Endothelial cell of umbilical vein (primary cell): ENCODE results near the gene NFATC1. TPM values are rescaled to one million over a fixed set of nuclear protein-coding genes. Genes with fewer than 3 reads are reported as not detected.

Experiments
- BruUV-seq: library from RNA; stranded (reverse); fragments of 400-500 nt; replicated peaks from 2 replicates; lab custom pipeline; 2021; lab: Mats Ljungman, UMichigan
- CTCF ChIA-PET: fragments of 300-600, 350-600 bp; sonication (Branson Sonifier 250); formaldehyde crosslinking; loops from one replicate; lab custom pipeline; 2021; ENCODE audit warnings: antibody characterized with exemption, inconsistent platforms; lab: Charles Lee
- POLR2A ChIA-PET: fragments of 300-600, 350-600 bp; sonication (Branson Sonifier 250); formaldehyde crosslinking; loops from one replicate; lab custom pipeline; 2021; ENCODE audit warnings: antibody characterized with exemption, inconsistent platforms; lab: Charles Lee
- DNase-seq: peaks from one replicate; pipeline ENCODE4 v3.0.0-alpha.2; 2011; ENCODE audit warnings: low read depth, low spot score
- FAIRE-seq: peaks from 2 replicates; lab custom pipeline; 2011; peaks lifted over from hg19 to GRCh38; lab: Jason Lieb, UNC
- H2AFZ ChIP-seq: 2 replicates; pipeline ENCODE4 v1.6.0; 2012; ENCODE audit warnings: low read depth, low read length, control low read depth, inconsistent platforms
- H3K27ac ChIP-seq: 2 replicates; pipeline ENCODE4 v1.5.1; 2011; ENCODE audit warnings: low read depth, mild to moderate bottlenecking, control low read depth, low read length, moderate library complexity; ENCODE audit not compliant: insufficient read depth
- H3K27me3 ChIP-seq, 2 experiments: 2 replicates each; pipeline versions ENCODE4 v1.6.0 to v1.6.1; 2011; ENCODE audit warnings: low read length in 2 of 2, mixed read lengths in 1 of 2; ENCODE audit not compliant: control insufficient read depth in 2 of 2, insufficient read depth in 2 of 2
- H3K36me3 ChIP-seq, 2 experiments: 2 replicates in 1 of 2; 3 replicates in 1 of 2; pipeline ENCODE4 v1.5.1; 2011; ENCODE audit warnings: low read length in 2 of 2, mild to moderate bottlenecking in 1 of 2, moderate library complexity in 1 of 2; ENCODE audit not compliant: control insufficient read depth in 2 of 2, insufficient read depth in 2 of 2; ENCODE audit errors: extremely low read depth in 1 of 2
- H3K4me1 ChIP-seq: 3 replicates; pipeline ENCODE4 v1.5.1; 2011; ENCODE audit warnings: mild to moderate bottlenecking, low read length; ENCODE audit not compliant: control insufficient read depth, insufficient read depth; ENCODE audit errors: extremely low read depth
- H3K4me2 ChIP-seq: 2 replicates; pipeline ENCODE4 v1.6.1; 2011; ENCODE audit warnings: low read length, control low read depth, mixed read lengths; ENCODE audit not compliant: insufficient read depth
- H3K4me3 ChIP-seq, 3 experiments: fragments of 200-600 bp in 1 of 3; sonication (generic), shearing (Covaris generic) in 1 of 3; replicated peaks in 1 of 3; 2 replicates each; pipeline ENCODE4 v1.5.1; 2011 to 2016; ENCODE audit warnings: control low read depth in 3 of 3, low read length in 3 of 3, mild to moderate bottlenecking in 2 of 3, inconsistent platforms in 1 of 3, low read depth in 1 of 3, moderate library complexity in 1 of 3; ENCODE audit not compliant: insufficient read depth in 1 of 3
- H3K79me2 ChIP-seq: 2 replicates; pipeline ENCODE4 v1.6.0; 2012; ENCODE audit warnings: low read length, inconsistent platforms; ENCODE audit not compliant: control insufficient read depth, insufficient read depth
- H3K9ac ChIP-seq: replicated peaks from 2 replicates; pipeline ENCODE3; 2011; ENCODE audit warnings: low read length, control low read depth; ENCODE audit not compliant: insufficient read depth; ENCODE audit errors: extremely low read depth
- H3K9me1 ChIP-seq: replicated peaks from 3 replicates; pipeline ENCODE4 v1.6.0; 2011; ENCODE audit warnings: mild to moderate bottlenecking, low read length; ENCODE audit not compliant: control insufficient read depth, insufficient read depth; ENCODE audit errors: extremely low read depth
- H3K9me3 ChIP-seq: replicated peaks from 2 replicates; pipeline ENCODE4 v1.5.1; 2012; ENCODE audit warnings: low read length, inconsistent platforms; ENCODE audit not compliant: control insufficient read depth, insufficient read depth
- H4K20me1 ChIP-seq: replicated peaks from 2 replicates; pipeline ENCODE3; 2011; ENCODE audit warnings: mild to moderate bottlenecking, low read length; ENCODE audit not compliant: control insufficient read depth, insufficient read depth; ENCODE audit errors: extremely low read depth
- CTCF ChIP-seq, 2 donors: IDR thresholded peaks; 1 replicate in 1 of 2; 2 replicates in 1 of 2; pipeline ENCODE4 v1.5.1; 2011; ENCODE audit warnings: low read length in 2 of 2, mild to moderate bottlenecking in 2 of 2, moderate library complexity in 2 of 2, control low read depth in 1 of 2, inconsistent platforms in 1 of 2, low read depth in 1 of 2; ENCODE audit not compliant: insufficient read depth in 1 of 2; ENCODE audit errors: extremely low read depth in 1 of 2
- EZH2 ChIP-seq: IDR thresholded peaks from 2 replicates; pipeline ENCODE4 v1.6.1; 2012; ENCODE audit warnings: borderline replicate concordance, low read depth, mild to moderate bottlenecking, moderate library complexity, low read length, inconsistent platforms; ENCODE audit not compliant: severe bottlenecking
- FOS ChIP-seq: IDR thresholded peaks from 2 replicates; pipeline ENCODE4 v1.6.1; 2011; ENCODE audit warnings: mild to moderate bottlenecking, low read length, moderate library complexity, borderline replicate concordance; ENCODE audit not compliant: insufficient read depth
- JUN ChIP-seq: IDR thresholded peaks from 2 replicates; pipeline ENCODE4 v1.6.1; 2011; ENCODE audit warnings: borderline replicate concordance, low read depth; ENCODE audit not compliant: insufficient read length, insufficient read depth
- MAX ChIP-seq: IDR thresholded peaks from 2 replicates; pipeline ENCODE4 v1.6.1; 2011; ENCODE audit not compliant: insufficient read depth, insufficient read length
- MYC ChIP-seq: IDR thresholded peaks from one replicate; pipeline ENCODE4 v1.6.1; 2011; ENCODE audit warnings: mild to moderate bottlenecking, low read depth, low read length
- POLR2A ChIP-seq: IDR thresholded peaks from 2 replicates; pipeline ENCODE4 v1.6.1; 2012; ENCODE audit warnings: low read depth, mild to moderate bottlenecking, control low read depth, low read length
- POLR2AphosphoS5 ChIP-seq: IDR thresholded peaks from 2 replicates; pipeline ENCODE4 v1.6.1; 2012; ENCODE audit warnings: low read depth, mild to moderate bottlenecking, control low read depth, low read length, moderate library complexity; ENCODE audit not compliant: insufficient read depth
- dilution Hi-C: fragments of 300-500 bp; cut with MboI; formaldehyde crosslinking; loops from one replicate; pipeline ENCODE4 v1.15.0; 2019; ENCODE audit warnings: low sequenced_read_pairs; ENCODE audit not compliant: extremely low pct_ligation_motif_present
- intact Hi-C: fragments of 100-400 bp; cut with micrococcal nuclease; formaldehyde crosslinking; loops from one replicate; pipeline ENCODE4 v1.10.0; 2022
- polyA plus RNA-seq, 4 experiments: library from polyadenylated mRNA; depleted of rRNA in 3 of 4; stranded (reverse) in 3 of 4; unstranded in 1 of 4; fragments of >200 nt; gene quantifications; 2 replicates each; pipeline versions ENCODE4 v1.2.1 to v1.2.3, GENCODE V29; 2011 to 2012; ENCODE audit warnings: missing spikeins in 1 of 4
- total RNA-seq: library from RNA; stranded (reverse); gene quantifications from 2 replicates; pipeline ENCODE4 v1.2.3, GENCODE V29; 2021

Gene NFATC1
- total and polyA plus RNA-seq, 2 donors (not counting 3 experiments of a cell fraction or from before 2014, with no cell fraction given) = 11.1 to 30.0 TPM

- H3K4me2 ChIP-seq = peak overlapping the region; percentile 52
- peak overlapping the region; percentile 39 for H3K27ac ChIP-seq
- TF ChIP-seq JUN (no peak), POLR2AphosphoS5 (no peak), MAX (no peak), FOS (no peak), POLR2A (no peak), EZH2 (no peak), CTCF (IDR thresholded peaks at IDR 0.05; ENCODE audit: extremely low read depth in 1 of 2, insufficient read depth in 1 of 2, low read depth in 1 of 2, low read length in 2 of 2) (no peak), MYC (no peak)
- peak overlapping the region; percentile 19 to 44 (median 31) for H3K4me3 ChIP-seq
- no peaks in the 10 kb centered on the region for H3K36me3 ChIP-seq
- no TSS peak for BruUV-seq
- no peaks in the 10 kb centered on the region for H4K20me1 ChIP-seq
- peak; percentile 54 for FAIRE-seq
- no peaks in the 10 kb centered on the region for H3K9me3 ChIP-seq
- POLR2A ChIA-PET = no interaction called here
- H3K27me3 ChIP-seq = no peaks in the 10 kb centered on the region
- DNase-seq = peak; percentile 36
- dilution Hi-C loops = no loop called here
- peaks cover 55% of the 10 kb centered on the region for H3K4me1 ChIP-seq
- H3K79me2 ChIP-seq = peaks cover 15% of the 10 kb centered on the region
- CTCF ChIA-PET = no interaction called here
- peak overlapping the region; percentile 17 for H2AFZ ChIP-seq
- intact Hi-C loops = no loop called here
- H3K9ac ChIP-seq = peak overlapping the region; percentile 45
- H3K9me1 ChIP-seq = no peaks in the 10 kb centered on the region
Measured at GRCh38 chr18:79399275-79400081, 3.7 kb downstream of the NFATC1 start.
